DMS153 (cell line): ENCODE results near the gene FAM174C.

Source experiments
- DNase-seq: peaks from one replicate; lab custom pipeline; 2025; lab: John Stamatoyannopoulos, UW

The FAM174C gene

DNA sequence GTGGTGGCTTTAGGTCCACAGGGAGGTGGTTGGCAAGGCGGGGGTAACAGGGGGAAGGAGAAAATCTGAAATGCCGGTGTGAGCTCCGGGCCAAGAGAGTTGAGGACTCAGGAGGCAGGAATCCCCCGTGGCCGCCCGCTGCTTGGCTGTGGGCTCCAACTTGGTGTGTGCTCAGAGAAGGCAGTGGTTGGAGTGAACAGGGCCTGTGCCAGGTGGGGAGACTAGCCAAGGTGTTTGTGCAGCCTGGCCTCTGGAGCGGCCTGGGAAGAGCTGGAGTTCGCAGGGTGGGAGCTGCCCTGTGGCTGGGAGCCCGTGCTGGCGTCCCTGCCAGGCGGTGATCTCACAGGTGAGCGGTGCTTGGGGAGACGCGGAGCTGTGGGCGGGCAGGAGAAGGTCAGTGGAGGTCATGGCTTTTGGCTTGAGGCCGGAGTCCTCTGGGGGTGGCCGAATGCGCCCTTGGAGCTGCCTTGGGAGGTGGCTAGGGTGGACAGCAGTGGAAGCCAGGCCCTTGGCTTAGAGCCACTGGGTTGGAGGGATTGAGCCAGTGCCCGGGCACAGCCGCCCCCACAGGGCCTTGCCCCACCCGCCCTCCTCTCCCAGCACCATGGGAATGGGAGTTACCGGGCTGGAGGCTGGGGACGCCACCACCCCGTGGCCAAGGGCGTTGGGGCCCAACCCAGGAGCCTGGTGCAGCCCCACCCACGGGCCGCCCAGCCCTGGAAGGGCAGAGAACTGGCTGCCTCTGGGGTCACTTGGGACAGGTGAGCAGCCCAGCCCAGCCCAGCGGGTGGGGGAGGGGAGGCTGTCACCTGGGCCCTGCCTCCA, 13.3 kb upstream of the FAM174C start:
- DNase-seq, result no peak

DNA sequence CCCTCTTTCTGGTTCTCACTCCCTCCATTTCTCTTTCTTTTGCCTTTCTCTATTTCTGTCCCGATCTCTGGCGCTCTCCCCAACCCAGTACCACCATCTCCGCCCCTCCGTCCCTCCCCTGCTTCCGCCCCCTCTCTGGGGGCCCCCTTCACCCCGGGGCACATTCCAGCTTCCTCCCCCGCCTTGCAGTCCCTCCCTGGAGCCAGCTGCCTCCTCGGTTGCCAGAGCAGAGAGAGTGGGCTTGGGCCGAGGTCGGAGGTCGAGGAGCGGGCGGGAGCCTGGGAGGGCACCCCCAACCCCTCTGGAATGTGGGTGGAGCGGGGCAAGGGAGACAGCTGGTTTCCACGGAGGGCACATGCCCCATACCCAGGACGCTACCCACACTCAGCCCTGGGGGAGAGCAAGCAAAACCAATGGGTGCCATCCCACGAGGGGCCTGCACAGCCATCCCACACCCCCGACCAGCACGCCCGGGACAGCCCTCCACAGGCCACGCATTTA, 12.7 kb upstream of the FAM174C start:
- DNase-seq, result no peak

DNA sequence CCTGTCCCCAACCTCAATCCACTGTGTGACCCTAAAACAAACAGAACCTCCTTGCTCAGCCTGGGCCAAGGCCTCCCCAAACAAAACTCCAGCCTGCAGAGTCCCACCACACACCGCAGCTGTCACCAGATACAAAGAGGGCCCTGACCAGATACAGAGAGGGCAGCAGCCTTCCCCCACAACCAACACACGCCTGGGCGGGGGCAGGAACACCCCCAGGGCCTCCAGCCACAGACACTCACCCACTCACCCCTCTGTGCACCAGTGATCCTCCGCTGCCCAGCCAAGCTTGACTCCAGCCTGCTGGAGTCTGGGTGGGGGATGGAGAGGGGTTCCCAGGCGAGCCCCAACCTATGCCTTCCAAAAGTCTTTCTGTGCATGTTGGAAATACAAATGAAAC, 12.1 kb upstream of the FAM174C start:
- no peak for DNase-seq

- DNase-seq, result no peak
These were observed 10.3 kb upstream of the FAM174C start for GRCh38 chr19:1264801-1265614.

DNA sequence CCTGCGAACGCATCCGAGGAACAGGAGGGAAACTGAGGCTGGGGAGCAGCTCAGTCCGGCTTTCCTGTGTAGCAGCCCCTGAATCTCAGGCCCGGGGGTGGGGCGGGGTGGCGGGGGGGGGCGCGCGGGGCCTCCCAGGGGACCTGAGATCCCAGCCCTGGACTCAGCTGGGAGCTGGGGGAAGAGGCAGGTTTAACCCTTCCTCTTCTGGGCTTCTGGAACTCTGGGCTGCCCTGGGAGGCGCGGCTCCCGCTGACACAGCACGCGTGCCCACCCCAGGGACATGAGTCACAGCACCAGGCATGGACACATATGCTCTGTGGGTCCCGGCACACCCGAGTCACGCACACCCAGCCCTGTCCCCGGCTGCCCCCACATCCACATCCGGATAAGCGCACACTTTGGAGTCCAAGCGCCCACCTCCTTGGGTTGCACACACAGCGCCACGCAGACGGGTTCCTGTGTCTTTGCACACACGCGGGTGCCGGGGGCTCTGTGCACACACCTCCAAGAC, 9.7 kb upstream of the FAM174C start:
- no peak for DNase-seq

GRCh38 chr19:1266129-1266915, 9.0 kb upstream of the FAM174C start:
- DNase-seq, result no peak

- no peak for DNase-seq
These were observed 8.3 kb upstream of the FAM174C start for GRCh38 chr19:1266916-1267476.

DNA sequence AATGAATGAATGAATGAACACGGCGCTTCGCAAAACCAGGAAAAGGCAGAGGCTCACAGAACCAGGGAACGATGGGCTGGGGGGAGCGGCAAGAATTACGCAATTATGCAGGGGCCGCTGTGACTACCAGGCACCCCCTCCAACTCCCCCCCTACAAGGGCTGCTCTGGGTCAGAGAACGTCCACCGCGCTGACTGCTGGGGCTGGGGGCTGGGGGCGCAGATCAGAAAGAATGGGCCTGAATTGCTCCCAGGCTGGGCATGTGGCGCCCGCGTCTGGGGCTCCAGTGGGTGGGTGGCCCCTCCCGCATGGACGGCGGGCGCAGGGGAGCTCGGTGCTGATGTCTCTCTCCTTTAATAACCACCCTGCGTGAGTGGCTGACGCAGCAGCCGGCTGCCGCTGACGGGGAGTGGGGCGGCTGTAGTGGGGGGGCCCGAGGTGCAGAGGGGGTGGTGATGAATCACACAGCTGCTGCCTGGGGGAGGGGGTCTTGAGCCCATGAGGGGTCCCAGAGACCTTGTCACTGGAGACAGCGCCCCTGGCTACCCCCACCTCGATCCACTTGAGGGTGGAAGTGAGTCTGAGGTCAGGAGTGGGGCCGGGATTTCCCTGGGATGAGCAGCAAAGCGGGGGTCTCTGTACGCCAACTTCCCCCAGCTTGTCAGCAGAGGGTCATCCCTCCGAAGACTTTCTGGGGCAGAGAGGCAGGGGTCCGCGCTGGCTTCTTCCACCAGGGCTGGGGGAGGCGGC, 7.7 kb upstream of the FAM174C start:
- DNase-seq, result no peak

- DNase-seq, result no peak
These were observed 6.9 kb upstream of the FAM174C start for GRCh38 chr19:1268226-1269064.

DNA sequence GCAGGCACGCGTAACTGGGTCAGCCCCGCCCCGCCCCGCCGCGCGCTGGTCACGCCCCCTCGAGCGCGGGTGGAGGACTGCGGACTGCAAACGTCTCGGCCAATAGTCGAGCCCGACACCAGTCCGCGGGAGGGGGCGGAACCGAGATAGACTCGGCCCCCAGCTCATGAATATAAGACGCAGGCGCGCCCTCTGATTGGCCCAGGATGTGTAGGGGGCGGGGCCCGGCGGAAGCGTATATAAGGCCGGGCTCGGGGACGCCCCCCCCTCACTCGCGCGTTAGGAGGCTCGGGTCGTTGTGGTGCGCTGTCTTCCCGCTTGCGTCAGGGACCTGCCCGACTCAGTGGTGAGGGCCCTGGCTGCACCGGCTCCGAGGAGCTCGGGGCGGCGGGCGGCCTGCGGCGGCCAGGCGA, 6.3 kb upstream of the FAM174C start, which contains the start of gene CIRBP:
Gene CIRBP, plus strand, starts transcription at position 268 of the 413 bp plus-strand sequence. CDS start 1,602 bp downstream, outside the sequence.
- DNase-seq, result peak; percentile 90

- DNase-seq, result peak; percentile 41
These were observed 5.7 kb upstream of the FAM174C start for GRCh38 chr19:1269478-1270212.

DNA sequence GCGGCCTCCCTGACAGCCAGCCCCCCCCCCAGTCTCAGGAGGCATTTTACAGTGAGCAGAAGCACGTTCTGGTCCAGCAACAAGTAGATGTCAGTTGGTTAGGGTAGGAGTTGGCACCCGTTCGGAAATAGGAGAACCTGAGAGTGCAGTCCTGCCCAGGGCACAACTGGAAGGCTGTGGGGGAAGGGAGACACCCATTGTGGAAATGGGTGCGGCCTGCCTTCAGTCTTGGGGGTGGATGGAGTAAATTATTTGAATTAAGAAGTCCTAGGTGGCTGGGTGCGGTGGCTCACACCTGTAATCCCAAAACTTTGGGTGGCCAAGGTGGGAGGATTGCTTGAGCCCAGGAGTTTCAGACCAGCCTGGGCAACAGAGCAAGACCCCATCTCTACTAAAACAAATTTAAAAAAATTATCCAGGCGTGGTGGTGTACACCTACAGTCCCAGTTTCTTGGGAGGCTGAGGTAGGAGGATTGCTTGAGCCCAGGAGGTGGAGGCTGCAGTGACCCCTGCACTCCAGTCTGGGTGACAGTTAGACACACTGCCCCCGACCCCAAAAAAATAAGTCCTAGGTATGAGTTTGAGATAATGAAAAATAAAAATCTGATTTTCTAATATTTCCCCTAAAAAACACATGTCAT, 5.0 kb upstream of the FAM174C start:
- DNase-seq, result no peak

DNA sequence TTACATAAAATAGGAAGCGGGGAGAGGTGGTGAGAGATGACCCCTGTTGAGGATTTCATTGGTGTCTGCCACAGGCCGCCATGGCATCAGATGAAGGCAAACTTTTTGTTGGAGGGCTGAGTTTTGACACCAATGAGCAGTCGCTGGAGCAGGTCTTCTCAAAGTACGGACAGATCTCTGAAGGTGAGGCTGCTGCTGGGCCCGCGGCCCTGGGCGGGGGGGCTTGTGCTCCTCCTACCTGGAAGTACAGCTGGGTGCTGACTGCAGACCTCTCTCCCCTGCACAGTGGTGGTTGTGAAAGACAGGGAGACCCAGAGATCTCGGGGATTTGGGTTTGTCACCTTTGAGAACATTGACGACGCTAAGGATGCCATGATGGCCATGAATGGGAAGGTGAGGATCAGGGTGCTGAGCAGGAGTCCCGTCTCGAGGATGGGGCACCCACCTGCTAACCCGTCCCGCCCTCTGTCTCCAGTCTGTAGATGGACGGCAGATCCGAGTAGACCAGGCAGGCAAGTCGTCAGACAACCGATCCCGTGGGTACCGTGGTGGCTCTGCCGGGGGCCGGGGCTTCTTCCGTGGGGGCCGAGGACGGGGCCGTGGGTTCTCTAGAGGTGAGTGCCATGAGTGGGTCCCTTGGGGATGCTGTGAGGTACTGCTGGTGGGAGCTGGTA, 4.3 kb upstream of the FAM174C start:
- no peak for DNase-seq

DNA sequence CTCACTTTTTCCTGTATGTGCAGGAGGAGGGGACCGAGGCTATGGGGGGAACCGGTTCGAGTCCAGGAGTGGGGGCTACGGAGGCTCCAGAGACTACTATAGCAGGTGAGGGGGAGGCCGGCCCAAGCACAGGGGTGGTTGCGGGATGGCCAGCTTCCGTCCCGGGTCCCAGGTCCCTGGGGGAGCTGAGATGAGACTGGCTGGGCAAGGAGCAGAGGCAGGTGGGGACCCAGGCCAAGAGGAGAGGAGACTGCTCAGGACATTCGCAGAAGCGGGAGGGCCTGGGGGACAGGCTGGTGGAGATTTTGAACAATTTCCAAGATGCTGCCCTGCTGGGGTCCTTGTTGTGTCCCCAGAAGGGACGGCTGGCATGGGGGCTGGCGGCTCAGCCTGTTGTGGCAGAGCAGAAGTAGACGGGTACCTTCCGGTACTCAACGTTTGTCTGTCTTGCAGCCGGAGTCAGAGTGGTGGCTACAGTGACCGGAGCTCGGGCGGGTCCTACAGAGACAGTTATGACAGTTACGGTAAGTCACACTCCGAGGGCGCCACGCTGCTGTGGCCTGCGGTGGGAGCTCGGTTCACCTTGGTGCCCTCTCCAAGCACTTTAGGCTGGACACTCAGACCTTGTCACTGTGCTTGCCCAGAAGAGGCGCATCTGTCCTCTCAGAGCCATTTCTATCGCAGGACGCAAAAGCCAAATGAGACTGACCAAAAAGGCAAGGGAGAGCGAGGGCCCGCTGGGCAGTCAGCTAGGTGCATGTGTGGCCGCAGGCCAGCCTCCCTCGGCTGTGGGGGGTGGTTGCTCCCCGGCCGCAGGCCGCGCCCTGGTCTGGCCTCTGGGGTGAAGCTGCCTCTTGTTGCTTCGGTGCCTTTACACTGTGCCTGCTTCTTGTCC, 3.6 kb upstream of the FAM174C start:
- DNase-seq, result no peak

GRCh38 chr19:1272423-1273262, 2.7 kb upstream of the FAM174C start:
- DNase-seq, result no peak
